Natural killer cell (primary cell): ENCODE measurements around the gene SHROOM2. TPM values are rescaled to one million over a fixed set of nuclear protein-coding genes. Genes with fewer than 3 reads are reported as not detected.

ENCODE experiments used
- ATAC-seq, 3 donors: fragments of 150-1000 bp in 2 of 3; fragments of 200-7000 bp in 1 of 3; cut with Tn5 transposase; 1 replicate in 1 of 3; 2 replicates in 2 of 3; pipeline ENCODE4 v1.10.0; 2021; ENCODE audit warnings: mild to moderate bottlenecking in 2 of 3, moderate library complexity in 2 of 3
- DNase-seq, 2 donors: peaks; one replicate each; pipeline versions ENCODE4 v3.0.0 to v3.0.0-alpha.2; 2013 to 2021; ENCODE audit warnings: mixed read lengths in 1 of 2
- H3K27ac ChIP-seq: one replicate; pipeline ENCODE4 v1.5.1; 2013; ENCODE audit warnings: mild to moderate bottlenecking, low read length
- H3K27me3 ChIP-seq: one replicate; pipeline ENCODE4 v1.6.1; 2013; ENCODE audit warnings: low read length; ENCODE audit not compliant: control insufficient read depth, insufficient read depth
- H3K36me3 ChIP-seq: one replicate; pipeline ENCODE4 v1.6.1; 2013; ENCODE audit warnings: low read length; ENCODE audit not compliant: control insufficient read depth, insufficient read depth
- H3K4me1 ChIP-seq: one replicate; pipeline ENCODE4 v1.6.1; 2013; ENCODE audit warnings: low read length; ENCODE audit not compliant: control insufficient read depth, insufficient read depth
- H3K4me3 ChIP-seq: one replicate; pipeline ENCODE4 v1.5.1; 2013; ENCODE audit warnings: low read length
- H3K9me3 ChIP-seq: one replicate; pipeline ENCODE4 v1.6.1; 2013; ENCODE audit warnings: low read length; ENCODE audit not compliant: control insufficient read depth, insufficient read depth
- H3K27ac Mint-ChIP-seq, 2 donors: one replicate each; pipeline ENCODE4 v1.8.0; 2022; ENCODE audit warnings: mild to moderate bottlenecking in 2 of 2, mixed read lengths in 2 of 2, moderate library complexity in 1 of 2
- H3K27me3 Mint-ChIP-seq, 2 donors: one replicate each; pipeline ENCODE4 v1.8.0; 2022; ENCODE audit warnings: low read depth in 2 of 2, mixed read lengths in 2 of 2
- H3K36me3 Mint-ChIP-seq: one replicate; pipeline ENCODE4 v1.8.0; 2022; ENCODE audit warnings: mixed read lengths
- H3K4me1 Mint-ChIP-seq, 2 donors: one replicate each; pipeline ENCODE4 v1.8.0; 2022; ENCODE audit warnings: mixed read lengths in 2 of 2
- H3K4me3 Mint-ChIP-seq: one replicate; pipeline ENCODE4 v1.8.0; 2022; ENCODE audit warnings: mild to moderate bottlenecking, moderate library complexity, mixed read lengths
- H3K9me3 Mint-ChIP-seq, 2 donors: one replicate each; pipeline ENCODE4 v1.8.0; 2022; ENCODE audit warnings: mixed read lengths in 2 of 2
- WGBS: methylation state at CpG from one replicate; pipeline ENCODE4 v1.1.7; 2013; ENCODE audit warnings: missing lambda C conversion rate; ENCODE audit not compliant: insufficient coverage; 5-methylcytosine and 5-hydroxymethylcytosine counted together
- intact Hi-C: fragments of 100-400 bp; cut with micrococcal nuclease; formaldehyde crosslinking; loops from one replicate; pipeline ENCODE4 v1.14.2; 2022
- total RNA-seq, 4 donors: library from RNA; stranded (reverse); fragments of 120-200 nt in 1 of 4; gene quantifications; one replicate each; pipeline versions ENCODE4 v1.2.3 to v1.2.4, GENCODE V29; 2013 to 2022
- TF ChIP-seq, protein P1 (sequence below): fragments of 200-600 bp; IDR thresholded peaks from one replicate; pipeline ENCODE4 v1.8.0; 2022; ENCODE audit warnings: antibody characterized with exemption

SHROOM2 gene
- total RNA-seq, 3 donors from 2014 or later (not counting 1 experiment from before 2014, with no cell fraction given) = not detected

GRCh38 chrX:9848718-9849479 lies 62.7 kb downstream of the SHROOM2 start:
- WGBS = 93% methylated on average over 17 of the region's 17 CpGs
- Histone ChIP-seq H3K36me3 (no peaks in the 10 kb centered on the region), H3K4me1 (no peaks in the 10 kb centered on the region), H3K27ac (no peak overlapping the region), H3K27me3 (no peaks in the 10 kb centered on the region), H3K9me3 (no peaks in the 10 kb centered on the region), H3K4me3 (no peak overlapping the region)
- no peak overlapping the region for H3K4me3 Mint-ChIP-seq
- H3K4me1 Mint-ChIP-seq = no peaks in the 10 kb centered on the region
- intact Hi-C loops = no loop called here
- TF ChIP-seq, protein P1, sequence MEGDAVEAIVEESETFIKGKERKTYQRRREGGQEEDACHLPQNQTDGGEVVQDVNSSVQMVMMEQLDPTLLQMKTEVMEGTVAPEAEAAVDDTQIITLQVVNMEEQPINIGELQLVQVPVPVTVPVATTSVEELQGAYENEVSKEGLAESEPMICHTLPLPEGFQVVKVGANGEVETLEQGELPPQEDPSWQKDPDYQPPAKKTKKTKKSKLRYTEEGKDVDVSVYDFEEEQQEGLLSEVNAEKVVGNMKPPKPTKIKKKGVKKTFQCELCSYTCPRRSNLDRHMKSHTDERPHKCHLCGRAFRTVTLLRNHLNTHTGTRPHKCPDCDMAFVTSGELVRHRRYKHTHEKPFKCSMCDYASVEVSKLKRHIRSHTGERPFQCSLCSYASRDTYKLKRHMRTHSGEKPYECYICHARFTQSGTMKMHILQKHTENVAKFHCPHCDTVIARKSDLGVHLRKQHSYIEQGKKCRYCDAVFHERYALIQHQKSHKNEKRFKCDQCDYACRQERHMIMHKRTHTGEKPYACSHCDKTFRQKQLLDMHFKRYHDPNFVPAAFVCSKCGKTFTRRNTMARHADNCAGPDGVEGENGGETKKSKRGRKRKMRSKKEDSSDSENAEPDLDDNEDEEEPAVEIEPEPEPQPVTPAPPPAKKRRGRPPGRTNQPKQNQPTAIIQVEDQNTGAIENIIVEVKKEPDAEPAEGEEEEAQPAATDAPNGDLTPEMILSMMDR = no peak
- ATAC-seq = no peak
- H3K9me3 Mint-ChIP-seq = no peaks in the 10 kb centered on the region
- no peak for DNase-seq
- no peak overlapping the region for H3K27ac Mint-ChIP-seq
- no peaks in the 10 kb centered on the region for H3K36me3 Mint-ChIP-seq
- H3K27me3 Mint-ChIP-seq = peaks cover 6 to 13% of the 10 kb centered on the region in 2 donors

GRCh38 chrX:9851890-9852289 lies 65.7 kb downstream of the SHROOM2 start:
- Mint-ChIP-seq H3K9me3 (no peaks in the 10 kb centered on the region), H3K4me3 (no peak overlapping the region), H3K27ac (no peak overlapping the region), H3K36me3 (no peaks in the 10 kb centered on the region), H3K4me1 (no peaks in the 10 kb centered on the region), H3K27me3 (peaks cover 5 to 13% of the 10 kb centered on the region in 2 donors)
- DNase-seq (no peak), ATAC-seq (no peak)
- 87% methylated on average over 4 of the region's 6 CpGs for WGBS
- Histone ChIP-seq H3K4me1 (no peaks in the 10 kb centered on the region), H3K4me3 (no peak overlapping the region), H3K27ac (no peak overlapping the region), H3K36me3 (no peaks in the 10 kb centered on the region), H3K9me3 (no peaks in the 10 kb centered on the region), H3K27me3 (no peaks in the 10 kb centered on the region)
- TF ChIP-seq, protein P1 = no peak
- intact Hi-C loops = no loop called here

DNA sequence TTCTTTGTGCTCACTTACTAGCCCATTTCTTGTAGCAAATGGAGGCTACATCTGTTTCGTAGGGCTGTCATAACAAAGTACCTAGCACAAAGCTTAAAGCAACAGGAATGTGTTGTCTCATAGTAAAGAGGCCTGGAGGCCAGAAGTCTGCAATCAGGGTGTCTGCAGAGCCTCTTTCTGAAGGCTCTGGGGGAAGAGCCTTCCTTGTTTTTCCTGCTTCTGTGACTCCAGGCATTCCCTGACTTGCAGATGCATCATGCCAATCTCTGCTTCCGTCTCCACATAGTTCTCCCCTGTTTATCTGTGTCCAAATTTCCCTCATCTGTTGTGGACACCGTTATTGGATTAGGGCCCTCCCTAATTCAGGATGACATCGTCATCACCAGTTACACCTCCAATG lies 67.1 kb downstream of the SHROOM2 start:
- no peaks in the 10 kb centered on the region for H3K36me3 Mint-ChIP-seq
- Histone ChIP-seq H3K9me3 (no peaks in the 10 kb centered on the region), H3K36me3 (no peaks in the 10 kb centered on the region), H3K4me1 (no peaks in the 10 kb centered on the region), H3K27me3 (no peaks in the 10 kb centered on the region), H3K4me3 (no peak overlapping the region), H3K27ac (no peak overlapping the region)
- H3K27me3 Mint-ChIP-seq = peaks cover 7 to 13% of the 10 kb centered on the region in 2 donors
- no peak for DNase-seq
- no peaks in the 10 kb centered on the region for H3K9me3 Mint-ChIP-seq
- no peak overlapping the region for H3K27ac Mint-ChIP-seq
- ATAC-seq = no peak
- intact Hi-C loops = no loop called here
- WGBS = 89% methylated on average over 3 of the region's 4 CpGs
- no peaks in the 10 kb centered on the region for H3K4me1 Mint-ChIP-seq
- no peak overlapping the region for H3K4me3 Mint-ChIP-seq
- TF ChIP-seq, protein P1 = no peak
